Esophagus squamous epithelium (tissue), 5 donors: Measurements from ENCODE around the gene ACSL4. TPM values are rescaled to one million over a fixed set of nuclear protein-coding genes. Genes with fewer than 3 reads are reported as not detected.
A peak's percentile ranks its signal among the peaks of the same experiment; 100 is the strongest.

Experiments
- DNase-seq: peaks from one replicate; lab custom pipeline; 2025; lab: John Stamatoyannopoulos, UW
- H3K27ac ChIP-seq, 4 donors: fragments of 200-600 bp; sonication (generic); one replicate each; pipeline ENCODE4 v1.5.1; 2016 to 2019; ENCODE audit warnings: mild to moderate bottlenecking in 1 of 4
- H3K27me3 ChIP-seq, 4 donors: fragments of 200-600 bp; sonication (generic); 1 replicate in 3 of 4; 2 replicates in 1 of 4; pipeline versions ENCODE4 v1.5.1 to v1.6.0; 2017 to 2021; ENCODE audit warnings: antibody characterized with exemption in 1 of 4
- H3K36me3 ChIP-seq, 3 donors: fragments of 200-600 bp; sonication (generic); one replicate each; pipeline ENCODE4 v1.5.1; 2016 to 2019
- H3K4me1 ChIP-seq, 3 donors: fragments of 200-600 bp; sonication (generic); one replicate each; pipeline ENCODE4 v1.5.1; 2017 to 2019
- H3K4me3 ChIP-seq, 4 donors: fragments of 200-600 bp; sonication (generic); 1 replicate in 3 of 4; 2 replicates in 1 of 4; pipeline ENCODE4 v1.5.1; 2016 to 2019; ENCODE audit warnings: mild to moderate bottlenecking in 2 of 4, moderate library complexity in 1 of 4
- H3K9me3 ChIP-seq, 3 donors: fragments of 200-600 bp; sonication (generic); one replicate each; pipeline ENCODE4 v1.5.1; 2016 to 2019
- CTCF ChIP-seq, 6 experiments: fragments of 450-650 bp in 4 of 6; fragments of 200-600 bp in 2 of 6; sonication (generic) in 2 of 6; IDR thresholded peaks; one replicate each; pipeline ENCODE4 v1.5.1; 2016 to 2019; ENCODE audit warnings: antibody characterized with exemption in 6 of 6, mild to moderate bottlenecking in 4 of 6, moderate library complexity in 4 of 6
- POLR2A ChIP-seq, 4 donors: fragments of 450-650 bp; IDR thresholded peaks; one replicate each; pipeline ENCODE4 v1.6.1; 2017; ENCODE audit warnings: antibody characterized with exemption in 4 of 4, mild to moderate bottlenecking in 4 of 4, moderate library complexity in 3 of 4
- WGBS, 2 donors: methylation state at CpG; one replicate each; pipeline ENCODE4 v1.1.5; 2018; 5-methylcytosine and 5-hydroxymethylcytosine counted together
- intact Hi-C: fragments of 100-400 bp; cut with DNase I; formaldehyde crosslinking; loops from one replicate; pipeline ENCODE4 v1.15.0; 2022
- total RNA-seq, 4 donors: library from RNA; depleted of rRNA; stranded (reverse); fragments of >200 nt; gene quantifications; one replicate each; pipeline ENCODE4 v1.1.0, GENCODE V29; 2016
- donor health status: DM: yes; HTN: yes; CAD: no.

Gene ACSL4
- total RNA-seq = 10 to 100 TPM; 11.6 to 48.1 (median 33.4) TPM

DNA sequence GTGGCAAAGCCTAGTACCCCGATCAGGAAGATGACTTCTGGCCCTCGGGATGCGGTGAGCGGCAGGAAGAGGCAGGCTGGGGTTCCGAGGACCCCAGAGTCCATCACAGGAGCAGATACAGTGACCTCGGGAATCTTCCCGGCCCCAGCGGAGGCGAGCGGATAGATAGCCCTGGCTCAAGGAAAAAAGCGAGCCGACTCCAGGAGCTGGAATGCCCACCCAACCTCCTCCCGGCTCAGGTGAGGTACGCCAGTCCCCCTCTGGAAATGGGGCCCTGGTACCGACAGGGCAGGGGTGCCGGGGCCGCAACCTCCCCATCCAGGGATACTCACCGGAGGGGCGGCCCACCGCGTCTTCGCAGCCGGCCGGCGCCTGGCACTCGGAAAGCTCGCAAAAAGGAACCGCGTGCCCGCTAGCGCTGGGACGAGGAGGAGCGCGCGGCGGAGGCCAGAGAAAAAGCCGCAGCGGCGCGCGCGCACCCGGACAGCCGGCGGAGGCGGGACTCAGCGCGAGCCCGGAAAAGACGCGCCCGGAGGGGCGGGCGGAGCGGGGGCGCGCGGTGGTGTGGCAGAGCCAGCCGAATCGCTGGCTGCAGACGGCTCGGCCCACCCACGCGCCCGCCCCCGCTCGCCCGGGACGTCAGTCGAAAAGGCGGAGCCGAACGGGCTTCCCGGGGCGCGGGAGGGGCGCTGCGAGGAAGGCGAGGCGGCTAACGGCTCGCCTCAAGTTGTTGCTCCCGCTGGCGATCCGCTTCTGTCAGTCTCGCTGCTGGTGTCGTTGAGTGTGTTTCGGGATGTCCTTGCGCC lies at the start of gene ACSL4:
TSS of gene ACSL4 (minus strand) at position 451 of the 806 bp plus-strand sequence. CDS start 49,894 bp downstream, outside the sequence.
- intact Hi-C loops = no loop called here
- H3K4me3 ChIP-seq = peak within 1 kb of the TSS; percentile 63 to 78 (median 70)
- peaks cover 0 to 29% (median 0%) of the 10 kb centered on the region in 3 donors for H3K4me1 ChIP-seq
- no peaks in the 10 kb centered on the region for H3K36me3 ChIP-seq
- H3K9me3 ChIP-seq = no peaks in the 10 kb centered on the region
- no peak for TF ChIP-seq CTCF (IDR thresholded peaks at IDR 0.05)
- peak in 3 of 4 donors; percentile 29 to 86 (median 46) for TF ChIP-seq POLR2A (IDR thresholded peaks at IDR 0.05)
- H3K27me3 ChIP-seq = no peaks in the 10 kb centered on the region
- peak; percentile 3 for DNase-seq
- H3K27ac ChIP-seq = peak within 1 kb of the TSS; percentile 86 to 91 (median 88)
- WGBS, 2 donors = 41% methylated on average over 19 of the region's 89 CpGs; no CpG with 5 or more reads in 1 of the 2 donors

- no peak for TF ChIP-seq POLR2A (IDR thresholded peaks at IDR 0.05)
- no peak for TF ChIP-seq CTCF (IDR thresholded peaks at IDR 0.05)
- H3K4me3 ChIP-seq = no peak overlapping the region
- H3K9me3 ChIP-seq = no peaks in the 10 kb centered on the region
These were observed 44.7 kb upstream of the ACSL4 start for GRCh38 chrX:109777749-109778148.

GRCh38 chrX:109776986-109777385 lies 43.9 kb upstream of the ACSL4 start:
- Histone ChIP-seq H3K9me3 (no peaks in the 10 kb centered on the region), H3K27ac (no peak overlapping the region), H3K36me3 (no peaks in the 10 kb centered on the region), H3K27me3 (no peaks in the 10 kb centered on the region), H3K4me1 (no peaks in the 10 kb centered on the region), H3K4me3 (no peak overlapping the region)
- no peak for TF ChIP-seq CTCF (IDR thresholded peaks at IDR 0.05)
- no peak for TF ChIP-seq POLR2A (IDR thresholded peaks at IDR 0.05)
- intact Hi-C loops = no loop called here
- WGBS, 2 donors = 68 to 93% methylated on average over 4 of the region's 4 CpGs
- DNase-seq = no peak

More at GRCh38 chrX:109777749-109778148, 44.7 kb upstream of the ACSL4 start:
- intact Hi-C loops = no loop called here
- Histone ChIP-seq H3K27ac (no peak overlapping the region), H3K27me3 (no peaks in the 10 kb centered on the region), H3K36me3 (no peaks in the 10 kb centered on the region), H3K4me1 (peaks cover 0 to 5% (median 0%) of the 10 kb centered on the region in 3 donors)
- WGBS, 2 donors = 90 to 98% methylated on average over 4 of the region's 4 CpGs
- DNase-seq = no peak

DNA sequence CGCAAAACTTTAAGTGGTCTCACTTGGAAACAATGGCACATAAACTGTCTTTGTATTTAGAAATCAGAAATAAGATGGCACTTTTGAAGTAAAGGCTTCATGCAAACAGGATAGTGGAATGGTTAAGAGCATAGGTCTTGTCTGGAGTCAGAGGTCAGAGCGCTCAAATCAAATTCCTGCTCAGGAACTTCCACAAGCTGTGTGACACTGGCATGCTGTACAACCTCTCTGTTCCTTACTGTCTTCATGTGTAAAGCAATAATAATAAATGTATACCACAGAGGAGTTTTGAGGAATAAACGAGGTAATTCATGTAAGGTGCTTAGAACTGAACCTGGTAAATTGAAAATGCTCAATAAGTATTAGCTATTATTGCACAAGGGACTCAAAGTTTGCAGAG lies 43.4 kb upstream of the ACSL4 start:
- H3K4me3 ChIP-seq = no peak overlapping the region
- no peaks in the 10 kb centered on the region for H3K4me1 ChIP-seq
- H3K9me3 ChIP-seq = no peaks in the 10 kb centered on the region
- intact Hi-C loops = no loop called here
- TF ChIP-seq CTCF (IDR thresholded peaks at IDR 0.05) (no peak), POLR2A (IDR thresholded peaks at IDR 0.05) (no peak)
- H3K27me3 ChIP-seq = no peaks in the 10 kb centered on the region
- no peak overlapping the region for H3K27ac ChIP-seq
- 73 to 86% methylated on average over 3 of the region's 3 CpGs for WGBS, 2 donors
- no peak for DNase-seq
- no peaks in the 10 kb centered on the region for H3K36me3 ChIP-seq

- Histone ChIP-seq H3K27ac (no peak overlapping the region), H3K36me3 (no peaks in the 10 kb centered on the region), H3K9me3 (no peaks in the 10 kb centered on the region), H3K4me3 (no peak overlapping the region), H3K27me3 (no peaks in the 10 kb centered on the region), H3K4me1 (no peaks in the 10 kb centered on the region)
- WGBS, 2 donors = 72 to 88% methylated on average over 3 of the region's 3 CpGs
- no peak for TF ChIP-seq CTCF (IDR thresholded peaks at IDR 0.05)
- no peak for TF ChIP-seq POLR2A (IDR thresholded peaks at IDR 0.05)
- DNase-seq = no peak
- intact Hi-C loops = no loop called here
These were observed 42.3 kb upstream of the ACSL4 start for GRCh38 chrX:109775386-109775785.
